KOPT-K1 (cell line): ENCODE results near the gene CLEC2D.

Source experiments
- H3K27ac ChIP-seq: fragments of 200-600 bp; sonication (generic); 2 replicates; pipeline ENCODE4 v1.5.1; 2016; ENCODE audit warnings: antibody characterized with exemption, mild to moderate bottlenecking, low read depth, low read length; ENCODE audit not compliant: poor library complexity, severe bottlenecking
- H3K36me3 ChIP-seq: fragments of 200-600 bp; sonication (generic); 2 replicates; pipeline ENCODE4 v1.5.1; 2017; ENCODE audit warnings: antibody characterized with exemption, mild to moderate bottlenecking, low read length, moderate library complexity; ENCODE audit not compliant: insufficient read depth
- H3K9me3 ChIP-seq: fragments of 200-600 bp; sonication (generic); 2 replicates; pipeline ENCODE4 v1.5.1; 2017; ENCODE audit warnings: antibody characterized with exemption, low read length, mild to moderate bottlenecking; ENCODE audit not compliant: insufficient read depth, poor library complexity, severe bottlenecking

The CLEC2D gene

GRCh38 chr12:9740106-9740750 lies 70.7 kb downstream of the CLEC2D start:
- Histone ChIP-seq H3K9me3 (no peaks in the 10 kb centered on the region), H3K27ac (no peak overlapping the region), H3K36me3 (no peaks in the 10 kb centered on the region)

- Histone ChIP-seq H3K36me3 (no peaks in the 10 kb centered on the region), H3K27ac (no peak overlapping the region), H3K9me3 (no peaks in the 10 kb centered on the region)
Observed at GRCh38 chr12:9741726-9742125, 72.2 kb downstream of the CLEC2D start.

- no peaks in the 10 kb centered on the region for H3K36me3 ChIP-seq
- no peaks in the 10 kb centered on the region for H3K9me3 ChIP-seq
- H3K27ac ChIP-seq: peak overlapping the region; percentile 33
Observed at GRCh38 chr12:9742661-9743060, 73.1 kb downstream of the CLEC2D start.

- H3K27ac ChIP-seq: no peak overlapping the region
Observed at GRCh38 chr12:9745199-9745598, 75.7 kb downstream of the CLEC2D start.

More at GRCh38 chr12:9745199-9745598, 75.7 kb downstream of the CLEC2D start:
- H3K36me3 ChIP-seq: no peaks in the 10 kb centered on the region
- no peaks in the 10 kb centered on the region for H3K9me3 ChIP-seq
